NCI-H146 treated with DMSO at 0.1 percent for 48 hours (cell line): ENCODE data around the gene DNAJC16.
"Not testable (repeated sequence)": the region's sequence is repeated elsewhere in the genome, so short reads cannot be mapped to it uniquely, and the experiment has no call there.

Source experiments
- DNase-seq: peaks from one replicate; lab custom pipeline; 2025; ENCODE audit not compliant: unreplicated experiment; lab: John Stamatoyannopoulos, UW

The DNAJC16 gene

DNA sequence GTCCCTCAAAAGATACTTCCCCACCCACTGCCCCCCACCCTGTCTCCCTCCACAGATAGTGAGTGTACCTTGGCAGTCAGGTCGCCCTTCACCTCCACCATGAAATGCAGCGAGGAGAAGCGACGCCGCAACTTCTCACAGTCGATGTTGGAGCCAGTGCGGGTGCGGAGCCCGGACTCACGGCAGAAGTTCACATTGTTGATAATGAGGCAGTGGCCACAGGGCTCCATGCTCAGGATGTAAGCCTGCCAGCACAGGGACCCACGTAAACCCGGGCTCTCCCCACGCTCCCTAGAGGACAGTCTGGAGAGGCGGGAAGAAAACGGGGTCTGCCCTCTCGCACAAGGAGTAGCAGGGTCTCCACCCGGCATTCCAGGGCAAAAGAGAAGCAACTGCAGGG is 19.8 kb upstream of the DNAJC16 start:
- no peak for DNase-seq

DNA sequence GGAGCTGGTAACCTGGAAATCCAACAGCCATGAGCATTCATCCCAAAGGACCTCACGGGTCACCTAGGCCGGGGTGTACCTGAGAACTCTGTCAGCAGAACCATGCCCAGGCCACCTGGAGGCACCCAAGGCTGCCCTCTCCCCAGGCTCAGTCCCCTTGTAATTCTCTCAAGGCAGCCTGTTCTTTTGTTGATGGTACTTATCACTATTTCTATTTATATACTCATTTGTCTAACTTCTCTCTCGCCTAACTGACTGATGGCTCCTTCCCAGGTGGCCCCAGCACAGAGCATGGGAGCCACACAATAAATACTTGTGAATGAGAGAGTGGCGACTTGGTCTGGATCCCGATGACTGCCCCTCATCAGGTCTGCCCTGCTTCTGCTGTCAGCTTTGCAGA is 19.4 kb upstream of the DNAJC16 start:
- DNase-seq: no peak

GRCh38 chr1:15508700-15509487 is 17.8 kb upstream of the DNAJC16 start:
- no peak for DNase-seq

DNA sequence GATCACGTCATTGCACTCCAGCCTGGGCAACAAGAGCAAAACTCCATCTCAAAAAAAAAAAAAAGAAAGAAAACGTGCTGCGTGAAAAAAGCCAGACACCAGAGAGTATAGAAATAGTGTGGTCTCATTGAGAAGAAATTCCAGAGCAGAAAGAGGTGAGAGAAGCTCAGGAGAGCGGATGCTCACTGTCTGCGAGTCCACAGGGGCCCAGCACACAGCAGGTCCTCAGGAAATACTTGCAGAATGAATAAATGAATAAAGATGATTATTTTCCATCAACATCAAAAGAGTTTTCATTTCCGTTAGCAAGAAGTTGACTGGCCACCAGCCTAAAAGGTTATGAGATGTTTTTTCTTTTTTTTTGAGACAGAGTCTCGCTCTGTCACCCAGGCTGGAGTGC is 17.1 kb upstream of the DNAJC16 start:
- no peak for DNase-seq

GRCh38 chr1:15510611-15511405 is 15.8 kb upstream of the DNAJC16 start:
- DNase-seq: no peak

DNA sequence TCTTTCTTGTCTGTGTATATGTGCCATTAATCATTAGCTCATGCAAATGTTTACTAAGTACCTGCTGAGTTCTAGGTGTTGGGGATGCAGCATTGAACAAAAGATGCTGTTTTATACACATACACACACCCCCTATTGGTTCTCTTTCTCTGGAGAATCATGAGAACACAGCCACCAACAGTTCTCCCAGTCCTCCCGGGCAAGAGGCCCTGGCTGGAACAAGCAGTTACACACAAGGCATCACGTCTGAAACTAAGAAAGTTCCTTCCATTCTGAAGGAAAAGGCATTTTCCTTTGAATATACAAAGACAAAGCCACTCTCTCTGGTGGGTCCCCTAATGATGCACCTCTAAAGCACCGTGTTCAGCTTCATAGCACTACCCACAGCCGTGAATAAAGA is 13.5 kb upstream of the DNAJC16 start:
- no peak for DNase-seq

DNA sequence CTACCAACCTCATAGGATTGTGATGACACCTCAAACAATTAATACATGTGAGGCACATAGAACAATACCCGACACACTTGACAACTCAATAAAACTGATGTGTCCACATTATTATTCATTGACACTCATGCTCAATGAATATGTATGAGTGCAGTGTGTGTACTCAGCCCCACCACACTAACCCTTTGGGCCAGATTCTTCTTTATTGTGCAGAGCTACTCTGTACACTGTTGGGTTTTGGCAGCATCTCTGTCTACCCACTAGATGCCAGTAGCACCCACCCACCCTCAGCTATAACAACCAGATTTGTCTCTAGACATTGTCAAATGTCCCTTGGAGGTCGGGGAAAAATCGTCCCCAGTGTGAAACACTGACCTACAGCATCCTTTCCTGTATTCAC is 12.7 kb upstream of the DNAJC16 start:
- no peak for DNase-seq

DNA sequence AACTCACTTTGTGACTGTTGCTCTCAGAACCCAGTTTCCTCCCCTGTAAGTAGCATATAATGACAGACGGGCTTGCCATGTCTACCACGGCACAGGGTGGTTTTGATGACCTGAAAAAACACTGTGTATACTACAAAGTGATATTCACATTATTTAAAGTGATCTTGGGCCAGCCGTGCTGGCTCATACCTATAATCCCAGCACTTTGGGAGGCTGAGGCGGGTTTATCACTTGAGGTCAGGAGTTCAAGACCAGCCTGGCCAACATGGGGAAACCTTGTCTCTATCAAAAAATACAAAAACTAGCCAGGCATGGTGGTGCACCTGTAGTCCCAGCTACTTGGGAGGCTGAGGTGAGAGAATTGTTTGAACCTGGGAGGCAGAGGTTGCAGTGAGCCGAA is 12.1 kb upstream of the DNAJC16 start:
- not testable (repeated sequence) for DNase-seq

DNA sequence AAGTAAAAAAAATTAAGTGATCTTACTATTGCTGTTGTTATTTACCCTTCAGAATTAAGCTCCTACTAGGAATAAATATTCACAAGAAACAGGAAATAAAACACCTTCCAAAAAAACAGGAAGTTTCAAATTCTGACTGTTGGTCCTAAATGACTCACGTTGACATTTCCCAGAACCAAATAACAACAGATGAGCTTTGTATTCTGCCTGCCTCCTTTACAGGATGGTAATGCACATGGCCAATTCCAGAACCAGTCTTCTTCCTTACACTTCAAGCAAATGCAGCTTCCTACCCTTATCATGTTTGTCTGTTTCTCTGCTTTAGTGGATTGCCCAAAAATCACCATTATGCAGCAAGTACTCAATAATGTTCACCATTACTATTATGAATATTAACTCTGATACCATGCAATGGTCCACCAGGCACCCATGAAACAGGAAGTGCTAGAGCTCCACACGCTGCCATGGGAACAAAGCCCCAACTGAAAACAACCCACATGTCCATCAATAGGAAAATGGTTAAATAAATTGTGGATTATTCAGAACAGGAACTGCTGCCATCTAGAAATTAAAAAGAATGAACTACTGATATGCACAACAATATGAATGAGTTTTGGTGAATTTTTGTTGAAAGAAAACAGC is 11.5 kb upstream of the DNAJC16 start:
- no peak for DNase-seq

DNA sequence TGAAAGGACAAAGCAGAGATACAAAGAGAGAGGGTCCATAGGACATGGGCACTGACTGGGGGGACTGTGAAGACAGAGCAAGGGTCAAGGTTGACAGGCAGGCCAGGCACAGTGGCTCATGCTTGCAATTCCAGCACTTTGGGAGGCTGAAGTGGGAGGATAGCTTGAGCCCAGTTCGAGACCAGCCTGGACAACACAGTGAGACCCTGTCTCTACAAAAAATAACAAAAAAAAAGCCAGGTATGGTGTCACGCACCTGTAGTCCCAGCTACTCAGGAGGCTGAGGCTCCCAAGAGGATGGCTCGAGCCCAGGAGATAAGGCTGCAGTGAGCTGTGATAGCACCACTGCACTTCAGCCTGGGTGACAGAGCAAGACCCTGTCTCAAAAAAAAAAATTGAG is 7.0 kb upstream of the DNAJC16 start:
- no peak for DNase-seq

- DNase-seq: not testable (repeated sequence)
Measured at GRCh38 chr1:15521206-15521906, 5.3 kb upstream of the DNAJC16 start.

DNA sequence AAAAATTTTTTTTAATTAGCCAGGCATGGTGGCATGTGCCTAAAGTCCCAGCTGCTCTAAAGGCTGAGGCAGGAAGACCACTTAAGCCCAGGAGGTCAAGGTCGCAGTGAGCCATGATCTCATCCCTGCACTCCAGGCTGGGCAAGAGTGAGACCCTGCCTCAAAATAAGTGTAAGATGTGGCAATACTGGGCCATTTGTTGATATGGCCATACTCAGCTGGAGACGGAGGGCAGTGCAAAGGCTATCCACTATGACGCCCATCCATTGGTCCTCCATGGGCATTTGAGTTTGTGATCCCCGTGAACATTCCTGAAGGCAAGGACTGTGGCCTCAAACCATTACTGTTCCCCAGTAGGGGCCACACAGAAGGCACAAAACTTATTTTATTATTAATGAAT is 4.1 kb upstream of the DNAJC16 start:
- no peak for DNase-seq

GRCh38 chr1:15523104-15524020 is 3.3 kb upstream of the DNAJC16 start:
- DNase-seq: no peak

- no peak for DNase-seq
Measured at GRCh38 chr1:15524021-15524282, 2.7 kb upstream of the DNAJC16 start, which contains the start of gene CASP9. TSS of gene CASP9 (minus strand) at chr1:15524215. CDS start at chr1:15524200, 15 bp downstream.

DNA sequence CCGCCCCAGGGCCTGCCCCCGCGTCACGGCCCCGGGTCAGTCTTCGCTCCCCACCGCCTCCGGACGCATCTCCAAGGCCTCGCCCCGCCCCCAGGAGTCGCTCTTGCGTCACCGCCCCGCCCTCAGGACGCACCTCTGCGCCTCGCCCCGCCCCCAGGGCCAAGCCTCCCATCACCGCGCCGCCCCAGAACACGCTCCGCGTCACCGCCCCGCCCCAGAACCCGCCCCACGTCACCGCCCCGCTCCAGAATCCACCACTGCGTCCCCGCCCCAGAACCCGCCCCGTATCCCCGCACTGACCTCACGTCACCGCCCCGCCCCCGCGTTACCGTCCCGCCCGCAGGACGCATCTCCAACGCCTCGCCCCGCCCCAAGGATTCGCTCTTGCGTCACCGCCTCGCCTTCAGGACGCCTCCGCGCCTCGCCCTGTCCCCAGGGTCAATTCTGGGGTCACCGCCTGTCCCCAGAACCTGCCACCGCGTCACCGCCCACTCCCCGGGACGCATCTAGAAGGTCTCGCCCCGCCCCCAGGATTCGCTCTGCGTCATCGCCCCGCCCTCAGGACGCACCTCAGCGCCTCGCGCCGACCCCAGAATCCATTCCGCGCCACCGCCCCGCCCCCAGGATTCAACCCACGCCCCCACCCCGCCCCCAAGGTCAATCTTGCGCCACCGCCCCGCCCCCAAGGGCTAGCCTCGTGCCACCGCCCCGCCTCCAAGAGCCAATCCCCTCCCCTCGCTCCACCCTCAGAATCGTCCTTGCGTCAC is 2.2 kb upstream of the DNAJC16 start:
- DNase-seq: peak; percentile 88

DNA sequence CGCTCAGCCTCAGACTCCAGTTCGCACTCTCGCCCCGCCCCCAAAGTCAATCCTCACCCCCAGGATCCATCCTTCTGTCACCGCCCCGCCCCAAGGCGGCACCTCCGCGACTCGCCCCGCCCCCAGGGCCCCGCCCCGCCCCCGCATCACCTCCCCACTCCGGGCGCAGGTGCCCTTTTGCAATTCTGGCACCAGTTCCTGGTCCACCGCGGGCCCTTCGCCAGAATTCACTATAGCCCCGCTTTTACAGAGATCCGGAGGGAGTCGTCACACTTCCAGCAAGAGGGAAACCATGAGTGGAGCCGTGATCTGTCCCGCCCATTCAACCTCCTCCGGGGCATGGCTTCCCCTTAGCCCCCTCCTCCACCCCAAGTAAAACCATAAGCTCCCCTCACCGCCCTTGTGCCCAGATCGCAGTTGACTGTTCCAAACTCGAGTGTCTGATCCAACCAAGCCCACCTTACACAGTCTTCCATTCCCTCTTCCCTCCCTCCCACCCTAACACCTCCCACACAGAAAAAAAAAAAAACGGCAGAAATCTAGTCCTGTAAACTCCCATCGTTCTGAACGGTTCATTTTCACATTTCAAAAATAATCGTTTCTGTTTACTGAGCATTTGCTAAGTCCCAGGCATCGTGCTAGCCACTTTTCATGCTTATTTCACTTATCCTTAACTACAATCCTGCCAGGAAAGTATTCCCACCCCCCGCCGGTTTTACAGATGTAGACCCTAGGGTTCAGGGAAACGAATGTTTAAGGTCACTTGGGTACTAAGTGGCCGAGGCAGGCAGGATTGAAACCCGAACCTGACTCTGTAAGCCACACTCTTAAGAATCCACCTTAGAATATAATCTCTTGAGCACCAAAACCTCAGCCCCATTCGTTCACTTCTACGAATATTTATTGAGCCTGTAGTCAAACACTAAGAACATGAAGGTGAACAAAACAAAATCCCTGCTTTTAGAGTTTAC is 1.3 kb upstream of the DNAJC16 start:
- no peak for DNase-seq

- DNase-seq: no peak
Measured at GRCh38 chr1:15526021-15526489, 593 bp upstream of the DNAJC16 start.

DNA sequence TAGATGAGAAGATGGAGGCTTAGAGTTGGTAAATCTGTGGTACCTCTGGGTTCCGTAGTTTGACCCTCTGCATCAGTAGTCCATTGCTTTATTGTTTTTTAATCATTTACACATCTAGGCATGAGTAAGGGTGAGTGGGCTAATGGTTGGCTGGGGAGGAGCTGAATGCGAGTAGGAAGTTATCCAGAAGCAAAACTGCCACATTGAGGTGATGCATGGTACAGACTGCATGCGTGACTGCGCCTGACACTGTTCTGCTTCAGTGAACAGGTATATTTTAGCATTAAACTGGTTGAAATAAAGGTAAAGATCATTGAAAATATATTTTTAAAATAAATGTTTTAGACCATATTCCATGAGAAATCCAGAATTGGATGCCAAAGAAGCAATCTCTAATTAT is 4.4 kb downstream of the DNAJC16 start:
- DNase-seq: no peak
